ENCODE data around the gene LMOD3.

GRCh38 chr3:69142797-69143454 is 20.5 kb upstream of the LMOD3 start:
- TF ChIP-seq CTCF (IDR thresholded peaks at IDR 0.05) (no peak), ZFX (IDR thresholded peaks at IDR 0.05; ENCODE audit: borderline replicate concordance) (no peak)

Measured in 22Rv1 (cell line).